ENCODE measurements around the gene SDF4. TPM values are rescaled to one million over a fixed set of nuclear protein-coding genes. Genes with fewer than 3 reads are reported as not detected.

Gene SDF4
- total RNA-seq, 1 experiment from 2014 or later: 128 TPM

DNA sequence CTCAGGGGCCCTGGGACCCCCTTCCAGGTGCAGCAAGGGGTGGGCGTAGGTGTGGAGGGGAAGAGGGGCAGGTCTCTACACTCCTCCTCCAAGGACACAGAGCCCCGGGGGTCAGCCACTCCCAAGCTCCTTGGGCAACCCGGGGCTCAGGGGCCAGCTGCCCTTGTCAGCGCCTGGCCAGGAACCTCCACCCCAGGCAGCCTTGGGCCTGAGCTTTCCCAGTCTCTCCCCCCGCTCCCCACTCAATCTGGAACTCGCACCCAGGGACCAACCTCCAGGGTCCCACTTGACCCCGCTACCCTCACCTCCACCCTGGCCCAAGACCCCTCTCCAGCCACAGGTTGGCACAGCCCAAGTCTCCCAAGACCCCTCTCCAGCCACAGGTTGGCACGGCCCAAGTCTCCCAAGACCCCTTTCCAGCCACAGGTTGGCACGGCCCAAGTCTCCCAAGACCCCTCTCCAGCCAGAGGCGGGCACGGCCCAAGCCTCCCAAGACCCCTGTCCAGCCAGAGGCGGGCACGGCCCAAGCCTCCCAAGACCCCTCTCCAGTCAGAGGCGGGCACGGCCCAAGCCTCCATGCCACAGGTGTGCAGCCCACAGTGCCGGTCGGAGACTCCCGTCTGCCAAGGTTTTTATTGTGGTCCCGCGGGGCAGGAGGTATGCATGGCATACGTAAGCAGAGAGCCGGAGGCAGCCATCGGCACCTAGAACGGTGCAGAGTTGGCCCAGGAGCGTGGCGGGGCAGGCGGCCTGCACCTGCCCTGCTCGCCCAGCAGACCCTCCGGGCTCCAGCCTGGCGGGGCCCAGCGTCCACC, 20.9 kb downstream of the SDF4 start:
- no TSS peak for BruUV-seq (replicated peaks)
- CTCF ChIA-PET: no interaction called here
- H3K27ac Mint-ChIP-seq (ENCODE audit: unreplicated experiment): no peak overlapping the region
- no peak for DNase-seq
- no peaks in the 10 kb centered on the region for H3K9me3 Mint-ChIP-seq (ENCODE audit: low read depth, unreplicated experiment)
- TF ChIP-seq, protein P1, sequence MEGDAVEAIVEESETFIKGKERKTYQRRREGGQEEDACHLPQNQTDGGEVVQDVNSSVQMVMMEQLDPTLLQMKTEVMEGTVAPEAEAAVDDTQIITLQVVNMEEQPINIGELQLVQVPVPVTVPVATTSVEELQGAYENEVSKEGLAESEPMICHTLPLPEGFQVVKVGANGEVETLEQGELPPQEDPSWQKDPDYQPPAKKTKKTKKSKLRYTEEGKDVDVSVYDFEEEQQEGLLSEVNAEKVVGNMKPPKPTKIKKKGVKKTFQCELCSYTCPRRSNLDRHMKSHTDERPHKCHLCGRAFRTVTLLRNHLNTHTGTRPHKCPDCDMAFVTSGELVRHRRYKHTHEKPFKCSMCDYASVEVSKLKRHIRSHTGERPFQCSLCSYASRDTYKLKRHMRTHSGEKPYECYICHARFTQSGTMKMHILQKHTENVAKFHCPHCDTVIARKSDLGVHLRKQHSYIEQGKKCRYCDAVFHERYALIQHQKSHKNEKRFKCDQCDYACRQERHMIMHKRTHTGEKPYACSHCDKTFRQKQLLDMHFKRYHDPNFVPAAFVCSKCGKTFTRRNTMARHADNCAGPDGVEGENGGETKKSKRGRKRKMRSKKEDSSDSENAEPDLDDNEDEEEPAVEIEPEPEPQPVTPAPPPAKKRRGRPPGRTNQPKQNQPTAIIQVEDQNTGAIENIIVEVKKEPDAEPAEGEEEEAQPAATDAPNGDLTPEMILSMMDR (IDR thresholded peaks at IDR 0.05; ENCODE audit: unreplicated experiment): no peak
- no peak overlapping the region for H3K4me3 Mint-ChIP-seq (ENCODE audit: low read depth, unreplicated experiment)
- peaks cover 9% of the 10 kb centered on the region for H3K36me3 Mint-ChIP-seq (ENCODE audit: insufficient read depth, unreplicated experiment)
- H3K4me1 Mint-ChIP-seq (ENCODE audit: low read depth, unreplicated experiment): peaks cover 8% of the 10 kb centered on the region
- peaks cover 13% of the 10 kb centered on the region for H3K27me3 Mint-ChIP-seq (ENCODE audit: unreplicated experiment)
- intact Hi-C loops (cut with micrococcal nuclease; ENCODE audit: unreplicated experiment): no loop called here

DNA sequence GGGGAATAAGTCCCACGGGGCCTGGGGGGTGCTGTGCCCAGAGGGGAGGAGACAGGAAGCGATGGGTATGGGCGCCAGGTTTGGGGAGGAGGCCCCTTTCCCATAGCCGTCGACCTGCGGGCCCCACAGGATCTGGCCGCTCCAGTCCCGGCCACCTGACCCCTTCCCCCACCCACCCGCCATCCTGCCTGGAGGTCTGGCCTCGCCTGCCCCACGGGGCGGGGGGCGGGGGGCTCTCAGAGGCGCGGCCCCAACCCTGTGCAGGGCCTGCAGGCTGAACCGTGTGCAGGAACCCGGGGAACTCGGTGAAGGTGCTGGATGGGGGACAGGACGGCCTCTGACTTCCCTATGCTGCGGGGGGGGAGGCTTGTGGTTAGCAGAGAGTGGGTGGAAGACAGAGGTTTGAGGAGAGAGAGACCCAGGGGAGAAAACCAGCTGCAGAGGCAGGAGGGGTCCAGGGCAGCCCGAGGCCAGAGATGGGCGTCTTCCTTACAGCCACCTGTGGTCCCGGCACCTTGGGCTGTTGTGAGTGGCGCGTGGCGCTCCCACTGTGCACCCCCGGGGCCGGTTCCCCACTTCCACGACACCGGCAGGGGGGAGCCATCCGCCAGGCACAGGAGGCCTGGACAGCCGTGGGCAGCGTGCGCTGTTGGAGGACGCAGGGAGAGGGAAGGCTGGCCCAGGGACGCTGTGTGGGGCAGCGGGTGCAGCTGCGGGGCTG, 22.9 kb downstream of the SDF4 start:
- H3K36me3 Mint-ChIP-seq (ENCODE audit: insufficient read depth, unreplicated experiment): no peaks in the 10 kb centered on the region
- CTCF ChIA-PET: no interaction called here
- no peaks in the 10 kb centered on the region for H3K9me3 Mint-ChIP-seq (ENCODE audit: low read depth, unreplicated experiment)
- TF ChIP-seq, protein P1 (IDR thresholded peaks at IDR 0.05; ENCODE audit: unreplicated experiment): no peak
- H3K4me1 Mint-ChIP-seq (ENCODE audit: low read depth, unreplicated experiment): peaks cover 8% of the 10 kb centered on the region
- no peak overlapping the region for H3K27ac Mint-ChIP-seq (ENCODE audit: unreplicated experiment)
- intact Hi-C loops (cut with micrococcal nuclease; ENCODE audit: unreplicated experiment): no loop called here
- BruUV-seq (replicated peaks): no TSS peak
- H3K4me3 Mint-ChIP-seq (ENCODE audit: low read depth, unreplicated experiment): peak overlapping the region; percentile 45
- H3K27me3 Mint-ChIP-seq (ENCODE audit: unreplicated experiment): peaks cover 15% of the 10 kb centered on the region
- no peak for DNase-seq

DNA sequence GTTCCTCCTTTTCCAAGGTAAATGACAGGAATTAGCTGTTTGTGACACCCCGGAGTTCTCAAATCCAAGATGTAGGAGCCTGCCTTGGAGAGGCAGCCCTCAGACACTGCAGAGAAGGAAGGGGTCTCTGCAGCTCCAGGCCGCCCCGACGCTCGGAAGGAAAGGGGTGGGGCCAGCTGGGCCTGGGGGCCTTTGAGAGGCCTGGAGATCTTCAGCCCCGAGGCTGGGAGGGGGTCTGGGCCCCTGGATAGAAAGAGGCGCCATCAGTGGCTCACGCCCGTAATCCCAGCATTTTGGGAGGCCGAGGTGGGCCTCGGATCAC, 24.3 kb downstream of the SDF4 start:
- CTCF ChIA-PET: no interaction called here
- Mint-ChIP-seq H3K4me1 (ENCODE audit: low read depth, unreplicated experiment) (peaks cover 8% of the 10 kb centered on the region), H3K9me3 (ENCODE audit: low read depth, unreplicated experiment) (no peaks in the 10 kb centered on the region), H3K4me3 (ENCODE audit: low read depth, unreplicated experiment) (peak overlapping the region; percentile 45), H3K36me3 (ENCODE audit: insufficient read depth, unreplicated experiment) (no peaks in the 10 kb centered on the region), H3K27me3 (ENCODE audit: unreplicated experiment) (peaks cover 25% of the 10 kb centered on the region), H3K27ac (ENCODE audit: unreplicated experiment) (peak overlapping the region; percentile 81)
- TF ChIP-seq, protein P1 (IDR thresholded peaks at IDR 0.05; ENCODE audit: unreplicated experiment): no peak
- DNase-seq: no peak
- BruUV-seq (replicated peaks): no TSS peak
- intact Hi-C loops (cut with micrococcal nuclease; ENCODE audit: unreplicated experiment): no loop called here

DNA sequence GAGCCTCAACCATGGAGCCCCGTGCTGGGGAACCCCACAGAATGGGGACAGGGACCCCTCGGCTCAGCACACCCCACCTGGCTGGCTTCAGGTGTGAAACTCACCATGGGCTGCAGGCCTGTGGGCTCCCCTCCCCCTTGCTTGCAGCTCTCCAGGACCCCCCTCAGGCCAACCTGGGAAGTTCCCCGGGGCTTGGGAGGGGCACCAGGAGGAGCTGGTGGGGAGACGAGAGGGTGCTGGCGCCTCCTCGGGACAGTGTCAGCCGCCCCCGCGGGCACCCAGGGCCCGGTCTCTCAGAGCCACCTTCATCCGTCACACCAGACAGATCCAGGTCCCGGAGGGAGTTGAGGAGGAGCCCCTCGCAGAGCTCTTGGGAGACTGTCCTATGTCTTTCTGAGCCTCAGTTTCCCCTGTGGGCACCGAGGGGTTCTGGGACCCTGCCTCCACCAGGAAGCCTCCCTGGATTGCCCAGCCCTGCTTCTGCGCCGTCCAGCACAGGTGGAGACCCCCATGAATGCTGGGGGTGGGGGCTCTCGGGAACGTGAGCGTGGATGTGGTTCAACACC, 24.8 kb downstream of the SDF4 start:
- TF ChIP-seq, protein P1 (IDR thresholded peaks at IDR 0.05; ENCODE audit: unreplicated experiment): no peak
- H3K4me3 Mint-ChIP-seq (ENCODE audit: low read depth, unreplicated experiment): peak overlapping the region; percentile 45
- intact Hi-C loops (cut with micrococcal nuclease; ENCODE audit: unreplicated experiment): no loop called here
- peaks cover 25% of the 10 kb centered on the region for H3K27me3 Mint-ChIP-seq (ENCODE audit: unreplicated experiment)
- CTCF ChIA-PET: no interaction called here
- no peak overlapping the region for H3K27ac Mint-ChIP-seq (ENCODE audit: unreplicated experiment)
- no peaks in the 10 kb centered on the region for H3K36me3 Mint-ChIP-seq (ENCODE audit: insufficient read depth, unreplicated experiment)
- H3K4me1 Mint-ChIP-seq (ENCODE audit: low read depth, unreplicated experiment): peaks cover 8% of the 10 kb centered on the region
- H3K9me3 Mint-ChIP-seq (ENCODE audit: low read depth, unreplicated experiment): no peaks in the 10 kb centered on the region
- BruUV-seq (replicated peaks): no TSS peak
- DNase-seq: no peak
